ENCODE results near the gene LGR6.

DNA sequence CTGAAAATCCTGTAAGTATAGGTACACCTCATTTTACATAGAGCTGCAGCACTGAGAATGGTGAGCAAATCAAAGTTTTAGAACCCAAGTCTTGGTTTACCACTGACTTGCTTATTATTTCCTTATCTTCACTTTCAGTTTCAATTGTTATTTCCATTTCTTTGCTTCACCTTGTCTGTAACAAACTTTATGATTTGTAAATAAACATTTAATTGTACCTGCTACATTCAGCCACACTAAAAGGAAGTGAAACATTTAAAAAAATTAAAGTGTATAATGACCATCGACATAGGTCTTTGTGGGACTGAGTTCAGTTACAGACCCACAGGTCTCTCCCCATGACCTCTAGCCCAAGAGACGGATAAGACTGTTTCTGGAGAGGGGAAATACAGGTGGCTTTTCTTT lies 34.4 kb downstream of the LGR6 start:
- TF ChIP-seq, protein P1, sequence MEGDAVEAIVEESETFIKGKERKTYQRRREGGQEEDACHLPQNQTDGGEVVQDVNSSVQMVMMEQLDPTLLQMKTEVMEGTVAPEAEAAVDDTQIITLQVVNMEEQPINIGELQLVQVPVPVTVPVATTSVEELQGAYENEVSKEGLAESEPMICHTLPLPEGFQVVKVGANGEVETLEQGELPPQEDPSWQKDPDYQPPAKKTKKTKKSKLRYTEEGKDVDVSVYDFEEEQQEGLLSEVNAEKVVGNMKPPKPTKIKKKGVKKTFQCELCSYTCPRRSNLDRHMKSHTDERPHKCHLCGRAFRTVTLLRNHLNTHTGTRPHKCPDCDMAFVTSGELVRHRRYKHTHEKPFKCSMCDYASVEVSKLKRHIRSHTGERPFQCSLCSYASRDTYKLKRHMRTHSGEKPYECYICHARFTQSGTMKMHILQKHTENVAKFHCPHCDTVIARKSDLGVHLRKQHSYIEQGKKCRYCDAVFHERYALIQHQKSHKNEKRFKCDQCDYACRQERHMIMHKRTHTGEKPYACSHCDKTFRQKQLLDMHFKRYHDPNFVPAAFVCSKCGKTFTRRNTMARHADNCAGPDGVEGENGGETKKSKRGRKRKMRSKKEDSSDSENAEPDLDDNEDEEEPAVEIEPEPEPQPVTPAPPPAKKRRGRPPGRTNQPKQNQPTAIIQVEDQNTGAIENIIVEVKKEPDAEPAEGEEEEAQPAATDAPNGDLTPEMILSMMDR (IDR thresholded peaks at IDR 0.05): no peak
- no peak for TF ChIP-seq POLR2A (IDR thresholded peaks at IDR 0.05)
